DND-41 (cell line): ENCODE measurements around the gene ASB1.

Experiments used
- ATAC-seq: fragments of 200-7000 bp; cut with Tn5 transposase; 3 replicates; pipeline ENCODE4 v1.9.1; 2021; ENCODE audit warnings: low read depth; ENCODE audit not compliant: insufficient read depth
- DNase-seq: peaks from one replicate; pipeline ENCODE4 v3.0.0-alpha.2; 2020
- H2AFZ ChIP-seq: 2 replicates; pipeline ENCODE4 v1.6.0; 2012; ENCODE audit warnings: low read depth, low read length
- H3K27ac ChIP-seq: 2 replicates; pipeline ENCODE4 v1.5.1; 2012; ENCODE audit warnings: low read length, inconsistent platforms
- H3K27me3 ChIP-seq: fragments of 200-600 bp; sonication (generic); 2 replicates; pipeline ENCODE4 v1.6.0; 2012; ENCODE audit warnings: low read length, mild to moderate bottlenecking, inconsistent platforms; ENCODE audit not compliant: insufficient read depth, poor library complexity
- H3K36me3 ChIP-seq: 2 replicates; pipeline ENCODE4 v1.5.1; 2012; ENCODE audit warnings: low read length, inconsistent platforms; ENCODE audit not compliant: insufficient read depth
- H3K4me1 ChIP-seq: 2 replicates; pipeline ENCODE4 v1.5.1; 2012; ENCODE audit warnings: mild to moderate bottlenecking, low read length; ENCODE audit not compliant: insufficient read depth
- H3K4me2 ChIP-seq: 2 replicates; pipeline ENCODE4 v1.6.0; 2012; ENCODE audit warnings: mild to moderate bottlenecking, moderate library complexity, low read length, inconsistent platforms; ENCODE audit not compliant: insufficient read depth
- H3K4me3 ChIP-seq, 2 experiments: fragments of 200-600 bp in 1 of 2; shearing (Covaris generic) in 1 of 2; 2 replicates each; pipeline ENCODE4 v1.5.1; 2012 to 2016; ENCODE audit warnings: inconsistent platforms in 2 of 2, low read length in 2 of 2, mild to moderate bottlenecking in 2 of 2, low read depth in 1 of 2, moderate library complexity in 1 of 2
- H3K79me2 ChIP-seq: 2 replicates; pipeline ENCODE4 v1.6.0; 2012; ENCODE audit warnings: low read length, inconsistent platforms; ENCODE audit not compliant: insufficient read depth
- H3K9ac ChIP-seq: 2 replicates; pipeline ENCODE4 v1.6.0; 2012; ENCODE audit warnings: low read depth, mild to moderate bottlenecking, inconsistent platforms, low read length, moderate library complexity
- H3K9me3 ChIP-seq: 2 replicates; pipeline ENCODE4 v1.5.1; 2012; ENCODE audit warnings: low read length, moderate library complexity, mild to moderate bottlenecking, inconsistent platforms; ENCODE audit not compliant: insufficient read depth, severe bottlenecking
- H4K20me1 ChIP-seq: 2 replicates; pipeline ENCODE4 v1.6.0; 2012; ENCODE audit warnings: low read length; ENCODE audit not compliant: insufficient read depth
- CTCF ChIP-seq: IDR thresholded peaks from 2 replicates; pipeline ENCODE4 v1.5.1; 2012; ENCODE audit warnings: borderline replicate concordance, low read length, moderate library complexity, mild to moderate bottlenecking; ENCODE audit not compliant: poor library complexity, severe bottlenecking; ENCODE audit errors: extremely low read depth
- EZH2 ChIP-seq: IDR thresholded peaks from 3 replicates; pipeline ENCODE4 v1.6.1; 2012; ENCODE audit warnings: borderline replicate concordance, low read depth, mild to moderate bottlenecking, moderate library complexity, low read length, inconsistent platforms; ENCODE audit not compliant: severe bottlenecking

Gene ASB1

GRCh38 chr2:238408615-238409340 is 17.9 kb upstream of the ASB1 start:
- H3K9me3 ChIP-seq, result no peaks in the 10 kb centered on the region
- TF ChIP-seq EZH2, result no peak
- no peak for TF ChIP-seq CTCF
- H3K9ac ChIP-seq, result no peak overlapping the region
- DNase-seq (no peak), ATAC-seq (no peak)
- no peaks in the 10 kb centered on the region for H4K20me1 ChIP-seq
- H3K27ac ChIP-seq, result no peak overlapping the region
- H2AFZ ChIP-seq, result no peak overlapping the region
- no peaks in the 10 kb centered on the region for H3K27me3 ChIP-seq
- no peaks in the 10 kb centered on the region for H3K4me1 ChIP-seq
- no peak overlapping the region for H3K4me2 ChIP-seq
- H3K79me2 ChIP-seq, result no peaks in the 10 kb centered on the region
- no peaks in the 10 kb centered on the region for H3K36me3 ChIP-seq
- H3K4me3 ChIP-seq, result no peak overlapping the region

- no peak overlapping the region for H3K27ac ChIP-seq
- H3K9ac ChIP-seq, result no peak overlapping the region
- H3K4me1 ChIP-seq, result no peaks in the 10 kb centered on the region
- H2AFZ ChIP-seq, result no peak overlapping the region
- H3K4me3 ChIP-seq, result no peak overlapping the region
- no peaks in the 10 kb centered on the region for H3K27me3 ChIP-seq
- no peaks in the 10 kb centered on the region for H3K9me3 ChIP-seq
- no peak for DNase-seq
- H3K79me2 ChIP-seq, result no peaks in the 10 kb centered on the region
- no peaks in the 10 kb centered on the region for H3K36me3 ChIP-seq
- no peak for TF ChIP-seq EZH2
- no peak for TF ChIP-seq CTCF
- no peaks in the 10 kb centered on the region for H4K20me1 ChIP-seq
- no peak for ATAC-seq
- no peak overlapping the region for H3K4me2 ChIP-seq
These were observed 17.2 kb upstream of the ASB1 start for GRCh38 chr2:238409341-238410199.

GRCh38 chr2:238412067-238412767 is 14.5 kb upstream of the ASB1 start:
- no peak for ATAC-seq
- Histone ChIP-seq H3K27me3 (no peaks in the 10 kb centered on the region), H3K4me1 (peaks cover 4% of the 10 kb centered on the region), H3K79me2 (no peaks in the 10 kb centered on the region), H3K4me2 (no peak overlapping the region), H3K36me3 (peaks cover 5% of the 10 kb centered on the region; the same call in 1 of the 2 replicates), H2AFZ (no peak overlapping the region), H3K4me3 (no peak overlapping the region), H3K9me3 (peaks cover 14% of the 10 kb centered on the region), H4K20me1 (no peaks in the 10 kb centered on the region), H3K27ac (no peak overlapping the region), H3K9ac (no peak overlapping the region)
- DNase-seq, result no peak
- TF ChIP-seq EZH2 (no peak), CTCF (no peak)
